GM08714 (cell line): ENCODE results near the gene PLXNA1.

Experiments
- H3K4me3 ChIP-seq: fragments of 200-500 bp; sonication (Bioruptor generic); 2 replicates; pipeline ENCODE4 v1.5.1; 2014; ENCODE audit warnings: mild to moderate bottlenecking, low read length, inconsistent platforms
- ZNF274 ChIP-seq: IDR thresholded peaks from 2 replicates; pipeline ENCODE4 v1.6.1; 2012; ENCODE audit warnings: mild to moderate bottlenecking, low read depth, low read length

PLXNA1 gene

DNA sequence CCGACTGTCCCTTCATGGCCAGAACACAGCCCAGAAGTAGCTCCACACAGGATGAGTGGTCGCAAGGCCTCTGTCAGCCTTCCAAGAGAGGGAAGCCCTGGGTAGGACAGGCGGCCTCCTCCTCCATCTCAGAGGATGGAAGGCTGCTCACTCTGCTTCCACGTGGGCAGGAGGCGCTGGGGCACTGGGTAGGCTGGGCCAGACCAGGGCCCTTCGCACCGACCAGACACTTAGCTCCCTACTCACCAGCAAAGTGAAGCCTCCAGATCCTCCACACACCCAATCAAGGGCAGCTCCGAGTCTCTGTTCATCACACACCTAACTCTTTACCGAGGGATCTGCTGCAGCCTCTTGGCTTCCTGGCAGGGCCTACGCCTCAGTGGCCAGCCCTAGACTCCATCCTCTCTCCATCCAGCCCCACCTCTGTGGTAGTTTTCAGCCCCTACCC is 24.3 kb upstream of the PLXNA1 start:
- no peak for TF ChIP-seq ZNF274
- no peak overlapping the region for H3K4me3 ChIP-seq

DNA sequence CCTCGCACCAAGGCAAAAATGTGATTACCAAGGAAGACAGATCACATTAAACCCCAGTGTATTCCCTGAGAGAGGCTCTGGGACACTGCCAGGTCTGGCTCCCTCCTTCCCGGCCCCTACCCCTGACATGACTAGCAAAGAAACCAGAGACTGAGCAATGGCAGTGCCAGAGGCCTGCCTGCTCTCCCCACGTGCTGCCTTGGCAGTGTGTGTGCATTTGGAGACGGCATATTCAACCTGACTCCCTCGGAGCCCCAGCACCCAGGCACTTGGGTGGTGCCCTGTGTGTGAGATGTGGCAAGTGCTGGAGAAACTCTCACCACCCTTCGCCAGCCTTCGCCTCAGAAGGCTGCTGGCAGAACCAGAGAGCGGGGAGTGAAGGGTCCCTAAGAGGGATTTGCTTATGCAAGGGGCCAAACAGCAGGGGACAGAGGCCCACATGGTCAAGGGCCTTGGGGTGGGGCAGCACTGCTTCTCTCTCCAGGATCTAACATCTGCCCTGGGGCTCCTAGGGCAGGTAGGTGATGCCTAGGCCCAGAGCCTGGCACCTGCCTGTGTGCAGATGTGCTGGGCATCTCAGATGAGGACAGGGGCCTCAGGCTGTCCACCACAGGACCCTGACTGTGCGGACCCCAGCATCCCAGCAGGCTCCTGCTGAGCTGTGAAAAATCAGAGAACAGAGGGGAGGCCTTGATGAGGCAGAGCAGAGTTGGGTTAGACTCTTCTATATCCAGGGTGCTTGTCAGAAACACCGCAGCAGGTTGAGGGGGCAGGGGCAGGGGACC is 23.6 kb upstream of the PLXNA1 start:
- H3K4me3 ChIP-seq = no peak overlapping the region
- TF ChIP-seq ZNF274 = no peak

DNA sequence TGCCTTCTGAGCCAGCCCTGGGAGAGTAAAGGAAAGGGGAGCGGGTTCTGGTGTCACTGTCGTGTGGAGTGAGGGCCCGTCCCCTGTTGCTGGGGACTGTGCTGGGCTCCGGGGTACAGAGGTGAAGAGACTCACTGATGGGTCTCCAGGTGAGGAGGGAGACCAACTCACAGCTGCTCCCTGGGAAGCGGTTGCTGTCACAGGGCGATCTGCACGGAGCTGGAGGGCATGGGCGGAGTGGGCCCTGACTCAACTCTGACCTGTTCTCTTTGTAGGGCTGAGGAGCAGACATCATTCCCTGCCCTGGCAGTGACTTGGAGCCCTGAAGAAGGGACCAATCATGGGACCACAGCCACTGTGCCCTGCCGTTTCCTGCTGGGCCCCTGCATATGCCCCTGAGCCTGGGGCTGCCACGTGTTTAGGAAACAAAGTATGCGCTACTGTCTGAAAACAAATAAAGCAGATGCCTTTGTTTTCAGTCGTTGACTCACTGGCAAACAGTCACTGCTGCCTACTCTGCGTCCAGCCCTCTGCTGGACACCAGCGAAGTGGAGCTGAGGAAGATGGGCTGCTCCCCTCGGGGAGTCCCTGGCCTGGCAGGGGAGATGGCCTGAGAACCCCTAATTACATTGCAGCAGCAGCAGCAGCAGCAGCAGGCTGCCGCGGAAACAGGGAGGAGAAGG is 22.9 kb upstream of the PLXNA1 start:
- H3K4me3 ChIP-seq = no peak overlapping the region
- TF ChIP-seq ZNF274 = no peak

DNA sequence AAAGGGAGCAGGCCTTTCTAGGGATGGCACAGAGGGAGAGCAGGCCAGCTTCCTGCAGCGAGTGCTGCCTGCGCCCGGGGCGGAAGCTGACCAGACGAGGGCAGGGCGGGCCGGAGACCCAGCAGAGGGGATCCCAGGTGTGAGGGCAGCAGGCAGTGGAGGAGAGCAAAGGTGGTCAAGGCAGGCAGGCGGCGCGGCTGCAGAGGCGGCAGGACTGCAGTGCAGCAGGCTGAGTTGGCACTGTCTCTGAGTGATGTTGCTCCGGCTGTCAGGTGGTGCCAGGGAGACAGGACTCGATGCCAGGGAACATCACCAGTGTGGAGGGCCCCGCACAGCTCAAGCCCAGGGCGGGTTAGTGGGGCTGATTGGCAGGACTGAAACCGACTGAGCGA is 22.3 kb upstream of the PLXNA1 start:
- TF ChIP-seq ZNF274 = no peak
- H3K4me3 ChIP-seq = no peak overlapping the region

DNA sequence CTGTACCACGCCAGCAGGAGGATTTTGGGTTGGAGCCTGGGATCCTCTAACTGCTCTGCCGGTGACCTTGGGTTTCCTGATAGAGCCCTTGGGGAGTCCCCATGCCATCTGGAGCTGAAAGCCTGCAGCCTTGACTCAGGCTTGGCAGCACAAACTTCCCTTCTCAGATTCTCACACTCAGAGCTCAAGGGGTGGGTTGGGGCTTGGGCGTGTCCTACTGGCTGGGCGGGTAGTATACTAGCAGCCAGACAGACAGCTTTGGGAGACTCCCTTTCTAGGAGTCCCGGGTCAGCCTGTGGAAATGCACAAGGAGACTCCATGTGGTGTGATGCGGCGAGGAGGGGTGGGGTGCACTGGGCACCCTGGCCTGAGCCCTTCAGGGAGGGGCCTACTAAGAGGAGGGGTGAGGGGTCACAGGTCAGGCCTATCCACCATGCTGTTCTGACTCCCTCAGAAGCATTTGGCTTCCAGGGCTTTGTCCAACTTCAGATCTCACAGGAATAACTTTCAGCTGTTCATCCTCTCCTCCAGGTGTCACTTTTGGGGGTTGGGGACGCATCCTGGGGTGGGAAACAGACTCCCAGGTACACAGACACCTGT is 21.6 kb upstream of the PLXNA1 start:
- TF ChIP-seq ZNF274 = no peak
- no peak overlapping the region for H3K4me3 ChIP-seq

DNA sequence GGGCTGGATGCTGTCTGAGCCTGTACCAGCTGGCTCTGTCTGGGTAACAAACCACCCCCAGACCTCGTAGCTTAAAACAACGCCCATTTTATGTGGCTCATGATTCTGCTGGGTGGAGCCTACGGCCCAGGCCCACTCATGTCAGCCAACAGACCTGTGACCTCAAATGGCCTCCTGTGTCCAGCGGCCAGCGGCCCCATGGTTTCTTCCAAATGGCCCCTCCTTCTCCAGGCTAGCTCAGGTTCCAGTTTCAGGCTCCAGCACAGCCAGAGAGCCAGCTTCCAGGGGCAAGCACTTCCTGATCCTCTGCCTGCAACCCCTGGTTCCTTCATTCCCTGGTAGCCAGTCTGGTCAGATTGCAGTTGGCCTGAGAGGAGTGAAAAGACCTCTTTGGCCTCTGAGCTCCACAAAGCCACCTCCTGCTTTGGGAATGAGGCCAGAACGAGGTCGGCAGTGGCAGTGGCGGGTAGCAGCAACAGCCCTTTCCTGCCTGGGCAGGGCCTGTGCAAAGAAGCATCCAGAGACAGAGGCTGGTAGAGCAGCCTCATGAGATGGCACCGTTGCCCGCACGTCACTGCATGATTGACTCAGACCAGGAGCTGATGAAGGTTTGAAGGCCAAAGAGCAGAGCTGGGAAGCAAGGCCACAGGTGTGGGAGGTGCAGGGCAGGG is 21.0 kb upstream of the PLXNA1 start:
- no peak for TF ChIP-seq ZNF274
- H3K4me3 ChIP-seq = no peak overlapping the region

DNA sequence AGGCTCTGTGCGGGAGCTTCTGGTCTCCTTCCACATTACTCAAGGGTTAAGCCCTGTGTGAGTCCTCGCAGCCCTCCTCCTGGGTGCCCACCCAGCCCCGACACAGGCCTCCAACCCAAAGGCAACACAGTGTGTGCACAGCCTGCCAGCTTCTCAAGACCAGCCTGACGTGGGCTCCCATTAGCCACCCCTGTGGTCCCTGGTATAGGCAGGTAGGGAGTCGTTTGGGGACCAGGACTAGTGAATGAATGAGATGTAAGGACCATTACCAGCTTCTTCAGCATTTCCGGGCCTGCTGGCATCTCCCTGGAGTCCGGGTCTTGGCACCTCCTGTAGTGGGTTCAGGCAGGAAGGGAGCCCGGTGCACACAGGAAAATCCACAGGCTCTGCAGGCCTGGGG is 20.2 kb upstream of the PLXNA1 start:
- no peak for TF ChIP-seq ZNF274
- no peak overlapping the region for H3K4me3 ChIP-seq

DNA sequence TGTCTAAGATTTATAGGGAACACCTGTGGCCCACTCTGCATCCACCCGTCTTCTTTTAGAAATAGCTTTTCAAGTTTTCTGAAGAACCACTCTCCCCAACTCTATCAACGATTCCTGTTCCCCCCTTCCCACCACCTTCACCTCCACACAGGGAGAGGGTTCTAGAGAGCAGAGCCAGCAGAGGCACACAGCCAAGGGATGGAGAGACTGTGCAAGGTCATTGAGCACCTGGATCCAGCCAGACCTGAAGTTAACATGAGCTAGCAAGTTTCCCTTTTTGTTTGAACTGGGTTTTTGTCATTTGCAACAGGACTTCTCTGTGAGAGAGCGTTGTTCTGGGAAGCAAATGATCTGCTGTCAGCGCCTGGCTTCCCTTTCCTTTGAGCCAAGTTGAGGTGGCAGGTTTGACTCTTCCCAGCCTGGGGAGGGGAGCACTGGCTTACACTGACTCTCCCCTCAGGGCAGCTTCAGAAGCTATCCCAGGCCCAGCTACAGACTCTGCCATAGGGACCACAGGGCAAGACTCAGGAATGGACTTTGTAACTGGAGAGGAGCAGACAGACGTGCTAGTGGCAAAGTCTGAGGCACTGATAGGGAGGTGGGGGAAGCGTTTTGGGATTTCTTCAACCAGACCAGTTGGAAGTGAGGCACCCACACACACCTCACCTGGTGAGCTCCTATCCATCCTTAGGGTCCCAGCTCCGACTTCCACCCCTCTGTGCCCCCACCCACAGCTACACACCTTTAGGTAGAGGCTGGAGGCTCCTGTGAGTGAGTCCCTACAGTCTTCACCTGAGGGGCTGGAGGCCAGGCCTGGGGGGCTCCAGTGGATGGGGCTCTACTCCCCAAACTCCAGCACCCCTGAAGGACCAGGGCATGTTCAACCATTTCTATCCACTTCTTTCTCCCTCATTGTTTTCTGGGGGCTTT is 19.4 kb upstream of the PLXNA1 start:
- H3K4me3 ChIP-seq = no peak overlapping the region
- TF ChIP-seq ZNF274 = no peak

DNA sequence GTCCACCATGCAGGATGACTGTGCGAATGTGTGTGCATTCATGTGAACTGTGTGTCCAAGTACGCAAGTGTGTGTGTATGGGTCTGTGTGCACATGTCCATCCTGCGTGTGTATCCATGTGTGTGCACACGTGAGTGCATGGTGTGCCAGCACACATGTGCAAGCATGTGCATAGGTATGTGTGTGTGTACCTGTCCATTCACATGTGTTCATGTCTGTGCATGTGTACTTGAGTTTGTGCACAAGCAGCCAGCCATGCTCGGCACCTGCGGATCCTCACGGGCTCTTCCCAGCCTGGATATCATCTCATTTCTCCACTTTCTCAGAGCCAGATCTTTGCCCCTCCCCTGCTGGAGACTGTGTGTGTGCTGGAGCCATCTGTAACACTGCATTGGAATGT is 18.7 kb upstream of the PLXNA1 start:
- no peak overlapping the region for H3K4me3 ChIP-seq
- TF ChIP-seq ZNF274 = no peak

DNA sequence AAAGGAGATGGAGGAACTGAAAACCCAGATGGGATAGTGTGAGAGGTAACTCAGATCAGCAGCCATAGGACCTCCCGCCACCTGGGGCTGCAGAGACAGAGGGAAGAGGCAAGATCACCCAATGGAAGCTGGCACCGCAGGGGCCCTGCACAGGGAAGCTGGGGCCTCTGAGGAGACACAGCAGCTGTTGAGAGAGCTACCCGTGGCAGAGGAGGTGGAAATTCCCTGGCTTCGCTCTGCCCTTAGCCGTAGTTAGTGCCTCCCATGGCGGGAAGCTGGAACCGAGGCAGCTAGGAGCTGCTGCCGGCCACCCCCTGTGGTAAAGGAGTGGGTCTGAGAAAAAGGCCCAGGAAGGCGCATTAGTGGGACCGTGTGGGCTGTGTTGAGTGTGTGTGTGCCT is 18.0 kb upstream of the PLXNA1 start:
- H3K4me3 ChIP-seq = no peak overlapping the region
- no peak for TF ChIP-seq ZNF274

DNA sequence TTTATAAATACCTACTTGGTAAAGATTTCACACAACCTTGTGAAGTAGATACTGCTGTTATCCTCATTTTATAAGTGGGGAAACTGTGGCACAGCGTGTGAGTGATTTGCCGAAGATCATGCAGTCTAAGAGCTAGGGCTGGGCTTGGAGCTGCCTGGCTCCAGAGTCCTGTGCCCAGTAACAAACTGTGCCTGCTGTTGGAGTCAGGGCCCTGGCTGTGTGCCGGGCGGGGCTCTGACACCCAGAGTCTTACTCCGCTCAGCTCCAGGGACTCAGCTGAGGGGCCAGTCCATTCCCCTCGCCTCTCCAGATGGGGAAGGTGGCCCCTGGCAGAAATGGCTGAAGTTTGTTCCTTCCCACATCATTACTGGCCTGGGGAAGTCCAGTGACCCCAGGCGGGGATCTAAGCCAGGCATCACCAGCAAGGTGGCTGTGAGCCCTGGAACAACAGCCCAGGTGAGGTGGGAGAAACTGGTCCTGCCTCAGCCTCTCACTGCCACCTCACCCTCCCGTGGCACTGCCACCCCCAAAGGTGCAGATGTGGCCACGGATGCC is 17.3 kb upstream of the PLXNA1 start:
- no peak for TF ChIP-seq ZNF274
- no peak overlapping the region for H3K4me3 ChIP-seq

DNA sequence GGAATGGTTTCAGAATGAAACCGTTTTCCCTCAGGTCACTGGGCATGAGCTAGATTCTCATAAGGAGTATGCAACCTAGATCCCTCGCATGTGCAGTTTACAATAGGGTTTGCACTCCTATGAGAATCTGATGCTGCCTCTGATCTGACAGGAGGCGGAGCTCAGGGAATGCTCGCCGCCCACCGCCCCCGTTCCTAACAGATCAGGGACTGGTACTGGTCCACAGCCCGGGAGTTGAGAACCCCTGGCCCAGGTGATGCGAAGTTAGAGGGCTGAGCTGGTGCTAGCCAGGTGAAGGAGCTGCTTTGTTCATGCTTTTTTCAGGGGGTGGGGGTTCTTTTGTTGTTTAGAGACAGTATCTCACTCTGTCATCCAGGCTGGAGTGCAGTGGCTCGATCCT is 15.5 kb upstream of the PLXNA1 start:
- H3K4me3 ChIP-seq = no peak overlapping the region
- no peak for TF ChIP-seq ZNF274
